Nephron progenitor cell (in vitro differentiated cells): ENCODE results near the gene HOXC5.

Experiments used
- DNase-seq: peaks from one replicate; pipeline ENCODE4 v3.0.0; 2021
- H3K27ac Mint-ChIP-seq: 2 replicates; pipeline ENCODE4 v1.8.0; 2021; ENCODE audit warnings: mild to moderate bottlenecking, moderate library complexity, mixed read lengths
- H3K27me3 Mint-ChIP-seq: 2 replicates; pipeline ENCODE4 v1.8.0; 2021; ENCODE audit warnings: mild to moderate bottlenecking, low read depth, mixed read lengths; ENCODE audit not compliant: poor library complexity
- H3K36me3 Mint-ChIP-seq: 2 replicates; pipeline ENCODE4 v1.8.0; 2021; ENCODE audit warnings: low read depth, mixed read lengths
- H3K4me1 Mint-ChIP-seq: 2 replicates; pipeline ENCODE4 v1.8.0; 2021; ENCODE audit warnings: mixed read lengths
- H3K4me3 Mint-ChIP-seq: 2 replicates; pipeline ENCODE4 v1.8.0; 2021; ENCODE audit warnings: mild to moderate bottlenecking, moderate library complexity, mixed read lengths
- H3K9me3 Mint-ChIP-seq: 2 replicates; pipeline ENCODE4 v1.8.0; 2021; ENCODE audit warnings: mild to moderate bottlenecking, moderate library complexity, mixed read lengths
- CTCF ChIP-seq: fragments of 200-600 bp; sonication (generic); IDR thresholded peaks from 2 replicates; pipeline ENCODE4 v1.5.0; 2021; ENCODE audit warnings: antibody characterized with exemption

HOXC5 gene

GRCh38 chr12:54030442-54030801, 2.4 kb upstream of the HOXC5 start:
- no peak for DNase-seq
- Mint-ChIP-seq H3K27me3 (peaks cover 2% of the 10 kb centered on the region), H3K9me3 (no peaks in the 10 kb centered on the region), H3K27ac (peak overlapping the region; percentile 100), H3K36me3 (peaks cover 22% of the 10 kb centered on the region), H3K4me3 (peak overlapping the region; percentile 91), H3K4me1 (peaks cover 84% of the 10 kb centered on the region)
- no peak for TF ChIP-seq CTCF

- Mint-ChIP-seq H3K4me3 (peak overlapping the region; percentile 91), H3K36me3 (peaks cover 22% of the 10 kb centered on the region), H3K9me3 (no peaks in the 10 kb centered on the region), H3K27me3 (peaks cover 2% of the 10 kb centered on the region), H3K4me1 (peaks cover 84% of the 10 kb centered on the region), H3K27ac (peak overlapping the region; percentile 100)
- TF ChIP-seq CTCF, result no peak
- peak; percentile 59 for DNase-seq
These were observed 1.9 kb upstream of the HOXC5 start for GRCh38 chr12:54030889-54031471.

- H3K4me1 Mint-ChIP-seq, result peaks cover 84% of the 10 kb centered on the region
- peak; percentile 46 for DNase-seq
- H3K36me3 Mint-ChIP-seq, result peaks cover 22% of the 10 kb centered on the region
- peak overlapping the region; percentile 100 for H3K27ac Mint-ChIP-seq
- H3K4me3 Mint-ChIP-seq, result peak overlapping the region; percentile 91
- TF ChIP-seq CTCF, result no peak
- H3K9me3 Mint-ChIP-seq, result no peaks in the 10 kb centered on the region
- peaks cover 2% of the 10 kb centered on the region for H3K27me3 Mint-ChIP-seq
These were observed 1.4 kb upstream of the HOXC5 start for GRCh38 chr12:54031480-54031879.

- Mint-ChIP-seq H3K36me3 (peaks cover 22% of the 10 kb centered on the region), H3K27me3 (peaks cover 2% of the 10 kb centered on the region), H3K27ac (peak overlapping the region; percentile 100), H3K9me3 (no peaks in the 10 kb centered on the region), H3K4me1 (peaks cover 84% of the 10 kb centered on the region), H3K4me3 (peak overlapping the region; percentile 91)
- TF ChIP-seq CTCF, result no peak
- peak; percentile 15 for DNase-seq
These were observed 697 bp upstream of the HOXC5 start for GRCh38 chr12:54032086-54032619.

- peaks cover 2% of the 10 kb centered on the region for H3K27me3 Mint-ChIP-seq
- no peak for TF ChIP-seq CTCF
- peaks cover 26% of the 10 kb centered on the region for H3K36me3 Mint-ChIP-seq
- H3K4me1 Mint-ChIP-seq, result peaks cover 84% of the 10 kb centered on the region
- DNase-seq, result peak; percentile 79
- no peaks in the 10 kb centered on the region for H3K9me3 Mint-ChIP-seq
- H3K27ac Mint-ChIP-seq, result peak overlapping the region; percentile 100
- H3K4me3 Mint-ChIP-seq, result peak overlapping the region; percentile 91
These were observed 493 bp downstream of the HOXC5 start for GRCh38 chr12:54033106-54033979.
